HL-60 (cell line): Measurements from ENCODE around the gene SNX9.

Source experiments
- DNase-seq, 2 experiments: peaks; one replicate each; pipeline ENCODE4 v3.0.0-alpha.2; 2010 to 2020; ENCODE audit warnings: low read depth in 1 of 2, low spot score in 1 of 2
- H3K27ac ChIP-seq: fragments of 250-450 bp; sonication (Bioruptor Pico); replicated peaks from 2 replicates; pipeline ENCODE4 v1.5.1; 2020; ENCODE audit warnings: mild to moderate bottlenecking, moderate library complexity
- H3K27me3 ChIP-seq: fragments of 250-450 bp; sonication (Bioruptor Pico); 2 replicates; pipeline ENCODE4 v1.5.1; 2021; ENCODE audit warnings: mild to moderate bottlenecking, moderate library complexity; ENCODE audit not compliant: insufficient read depth, poor library complexity, severe bottlenecking
- H3K4me3 ChIP-seq: replicated peaks from 2 replicates; pipeline ENCODE4 v1.5.1; 2011; ENCODE audit warnings: mild to moderate bottlenecking, control low read depth, low read length; ENCODE audit not compliant: insufficient read depth
- GABPA ChIP-seq: IDR thresholded peaks from 2 replicates; pipeline ENCODE4 v1.6.1; 2012; ENCODE audit warnings: low read depth
- POLR2AphosphoS5 ChIP-seq: IDR thresholded peaks from 2 replicates; pipeline ENCODE4 v1.6.1; 2012; ENCODE audit warnings: low read depth
- SPI1 ChIP-seq: IDR thresholded peaks from 2 replicates; pipeline ENCODE4 v1.6.1; 2012; ENCODE audit warnings: low read depth, mild to moderate bottlenecking, borderline replicate concordance
- TF ChIP-seq, protein P1 (sequence below): IDR thresholded peaks from 2 replicates; pipeline ENCODE4 v1.6.1; 2012; ENCODE audit warnings: low read depth; ENCODE audit not compliant: insufficient replicate concordance
- TF ChIP-seq, protein P2 (sequence below): IDR thresholded peaks from one replicate; pipeline ENCODE4 v1.5.1; 2011; ENCODE audit warnings: low read length, control low read depth, inconsistent platforms; ENCODE audit not compliant: insufficient read depth

SNX9 gene

DNA sequence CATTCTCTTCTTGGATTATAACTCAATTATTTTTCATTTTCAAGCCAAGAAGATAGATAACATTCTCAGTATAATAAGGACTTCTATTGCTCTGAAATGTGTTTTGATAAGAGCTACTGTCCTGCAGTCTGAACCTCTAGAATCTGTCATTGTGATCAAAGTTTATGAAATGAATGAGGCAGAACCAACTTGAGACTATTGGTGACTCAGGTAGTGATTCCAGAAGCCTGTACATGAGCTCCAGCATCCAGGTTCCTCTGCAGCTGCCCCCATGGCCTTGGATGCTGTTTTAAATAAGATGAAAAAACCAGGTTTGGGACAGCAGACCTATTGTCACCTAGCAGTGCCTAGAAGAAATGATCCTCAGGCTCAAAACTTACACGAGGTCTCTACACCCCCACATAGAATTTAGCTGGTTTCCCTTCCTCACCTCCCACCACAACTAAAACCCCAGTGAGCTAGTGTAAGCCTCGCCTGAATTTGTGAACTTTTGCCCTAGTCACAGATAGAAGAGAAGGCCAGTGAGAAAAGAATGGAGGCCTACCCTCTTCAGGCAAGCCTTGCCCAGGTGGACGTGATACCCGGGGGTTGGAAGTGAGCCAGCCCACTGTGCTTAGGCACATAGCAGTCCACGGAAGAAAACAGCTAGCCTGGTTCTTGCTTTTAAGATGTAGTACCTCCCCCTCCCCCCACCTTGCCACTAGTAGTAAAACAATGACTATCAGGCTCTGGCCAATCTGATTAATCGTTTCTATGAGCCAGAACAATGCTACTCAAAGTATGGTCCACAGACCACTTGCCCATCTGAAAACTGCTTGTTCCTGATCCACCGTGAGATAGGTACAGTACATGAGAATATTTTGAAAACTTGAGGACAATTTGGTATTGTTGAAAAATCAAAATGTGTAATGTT, 85.6 kb downstream of the SNX9 start:
- DNase-seq: no peak
- Histone ChIP-seq H3K27ac (no peak overlapping the region), H3K27me3 (no peaks in the 10 kb centered on the region), H3K4me3 (no peak overlapping the region)
- TF ChIP-seq, protein P1, sequence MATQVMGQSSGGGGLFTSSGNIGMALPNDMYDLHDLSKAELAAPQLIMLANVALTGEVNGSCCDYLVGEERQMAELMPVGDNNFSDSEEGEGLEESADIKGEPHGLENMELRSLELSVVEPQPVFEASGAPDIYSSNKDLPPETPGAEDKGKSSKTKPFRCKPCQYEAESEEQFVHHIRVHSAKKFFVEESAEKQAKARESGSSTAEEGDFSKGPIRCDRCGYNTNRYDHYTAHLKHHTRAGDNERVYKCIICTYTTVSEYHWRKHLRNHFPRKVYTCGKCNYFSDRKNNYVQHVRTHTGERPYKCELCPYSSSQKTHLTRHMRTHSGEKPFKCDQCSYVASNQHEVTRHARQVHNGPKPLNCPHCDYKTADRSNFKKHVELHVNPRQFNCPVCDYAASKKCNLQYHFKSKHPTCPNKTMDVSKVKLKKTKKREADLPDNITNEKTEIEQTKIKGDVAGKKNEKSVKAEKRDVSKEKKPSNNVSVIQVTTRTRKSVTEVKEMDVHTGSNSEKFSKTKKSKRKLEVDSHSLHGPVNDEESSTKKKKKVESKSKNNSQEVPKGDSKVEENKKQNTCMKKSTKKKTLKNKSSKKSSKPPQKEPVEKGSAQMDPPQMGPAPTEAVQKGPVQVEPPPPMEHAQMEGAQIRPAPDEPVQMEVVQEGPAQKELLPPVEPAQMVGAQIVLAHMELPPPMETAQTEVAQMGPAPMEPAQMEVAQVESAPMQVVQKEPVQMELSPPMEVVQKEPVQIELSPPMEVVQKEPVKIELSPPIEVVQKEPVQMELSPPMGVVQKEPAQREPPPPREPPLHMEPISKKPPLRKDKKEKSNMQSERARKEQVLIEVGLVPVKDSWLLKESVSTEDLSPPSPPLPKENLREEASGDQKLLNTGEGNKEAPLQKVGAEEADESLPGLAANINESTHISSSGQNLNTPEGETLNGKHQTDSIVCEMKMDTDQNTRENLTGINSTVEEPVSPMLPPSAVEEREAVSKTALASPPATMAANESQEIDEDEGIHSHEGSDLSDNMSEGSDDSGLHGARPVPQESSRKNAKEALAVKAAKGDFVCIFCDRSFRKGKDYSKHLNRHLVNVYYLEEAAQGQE: no peak
- TF ChIP-seq GABPA: no peak
- no peak for TF ChIP-seq SPI1
- TF ChIP-seq POLR2AphosphoS5: no peak
- TF ChIP-seq, protein P2, sequence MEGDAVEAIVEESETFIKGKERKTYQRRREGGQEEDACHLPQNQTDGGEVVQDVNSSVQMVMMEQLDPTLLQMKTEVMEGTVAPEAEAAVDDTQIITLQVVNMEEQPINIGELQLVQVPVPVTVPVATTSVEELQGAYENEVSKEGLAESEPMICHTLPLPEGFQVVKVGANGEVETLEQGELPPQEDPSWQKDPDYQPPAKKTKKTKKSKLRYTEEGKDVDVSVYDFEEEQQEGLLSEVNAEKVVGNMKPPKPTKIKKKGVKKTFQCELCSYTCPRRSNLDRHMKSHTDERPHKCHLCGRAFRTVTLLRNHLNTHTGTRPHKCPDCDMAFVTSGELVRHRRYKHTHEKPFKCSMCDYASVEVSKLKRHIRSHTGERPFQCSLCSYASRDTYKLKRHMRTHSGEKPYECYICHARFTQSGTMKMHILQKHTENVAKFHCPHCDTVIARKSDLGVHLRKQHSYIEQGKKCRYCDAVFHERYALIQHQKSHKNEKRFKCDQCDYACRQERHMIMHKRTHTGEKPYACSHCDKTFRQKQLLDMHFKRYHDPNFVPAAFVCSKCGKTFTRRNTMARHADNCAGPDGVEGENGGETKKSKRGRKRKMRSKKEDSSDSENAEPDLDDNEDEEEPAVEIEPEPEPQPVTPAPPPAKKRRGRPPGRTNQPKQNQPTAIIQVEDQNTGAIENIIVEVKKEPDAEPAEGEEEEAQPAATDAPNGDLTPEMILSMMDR: no peak

DNA sequence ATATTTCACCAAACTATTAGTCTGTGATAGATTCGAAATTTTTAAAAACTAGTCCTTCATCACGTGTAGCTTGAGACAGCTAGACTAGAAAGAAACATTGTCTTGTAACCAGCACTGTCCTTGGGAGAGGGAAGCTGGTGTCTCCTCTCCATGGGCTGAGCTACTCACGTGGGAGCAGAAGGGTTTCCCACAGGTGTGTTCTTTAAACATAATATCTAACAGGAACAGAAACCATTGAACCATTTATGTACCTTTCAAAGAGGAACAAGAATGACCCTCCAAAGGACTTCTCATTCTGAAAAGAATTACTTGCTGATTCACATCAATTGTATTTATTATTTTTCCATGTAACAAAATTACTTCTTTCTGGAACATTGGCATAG, 86.2 kb downstream of the SNX9 start:
- no peaks in the 10 kb centered on the region for H3K27me3 ChIP-seq
- no peak for DNase-seq
- TF ChIP-seq GABPA: no peak
- TF ChIP-seq POLR2AphosphoS5: no peak
- TF ChIP-seq, protein P1: no peak
- TF ChIP-seq SPI1: no peak
- TF ChIP-seq, protein P2: no peak
- no peak overlapping the region for H3K27ac ChIP-seq
- H3K4me3 ChIP-seq: no peak overlapping the region

DNA sequence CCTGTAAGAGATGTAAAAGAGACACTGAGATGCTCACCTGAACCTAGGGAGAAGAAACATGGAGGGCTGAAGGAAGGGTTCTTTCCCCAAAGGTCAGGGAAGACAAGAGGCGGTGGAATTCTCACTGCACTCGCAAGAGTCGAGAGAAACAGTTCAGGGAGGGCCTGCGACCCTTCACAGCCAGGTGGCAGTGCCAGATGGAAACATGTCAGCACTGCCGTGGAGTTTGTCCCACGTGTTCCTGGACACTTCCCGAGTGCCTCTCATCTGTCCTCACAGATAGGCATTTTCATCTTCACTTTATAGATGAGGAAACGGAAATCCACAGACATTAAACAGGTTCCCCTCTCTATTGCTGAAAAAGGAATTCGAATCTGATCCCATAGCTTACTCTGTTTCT, 88.2 kb downstream of the SNX9 start:
- Histone ChIP-seq H3K27ac (no peak overlapping the region), H3K27me3 (no peaks in the 10 kb centered on the region), H3K4me3 (no peak overlapping the region)
- no peak for DNase-seq
- TF ChIP-seq, protein P1: no peak
- TF ChIP-seq SPI1 (no peak), POLR2AphosphoS5 (no peak), GABPA (no peak)
- TF ChIP-seq, protein P2: no peak
